Activated T-helper 17 cell treated with anti-CD3 and anti-CD28 coated beads, Interleukin-2, amount 50 U/mL, for 72 hours (primary cell): Measurements from ENCODE around the gene PPFIBP2. TPM values are rescaled to one million over a fixed set of nuclear protein-coding genes. Genes with fewer than 3 reads are reported as not detected.
A peak's percentile ranks its signal among the peaks of the same experiment; 100 is the strongest.
"Not testable (repeated sequence)": the region's sequence is repeated elsewhere in the genome, so short reads cannot be mapped to it uniquely, and the experiment has no call there.

ENCODE experiments used
- ATAC-seq: fragments of 150-1000 bp; cut with Tn5 transposase; replicated peaks from 2 replicates; pipeline ENCODE4 v1.10.0; 2021; ENCODE audit warnings: mild to moderate bottlenecking, moderate library complexity
- H3K27ac Mint-ChIP-seq: one replicate; pipeline ENCODE4 v1.8.0; 2022; ENCODE audit warnings: mixed read lengths
- H3K27me3 Mint-ChIP-seq: one replicate; pipeline ENCODE4 v1.8.0; 2022; ENCODE audit warnings: mixed read lengths
- H3K36me3 Mint-ChIP-seq: one replicate; pipeline ENCODE4 v1.8.0; 2022; ENCODE audit warnings: low read depth, mild to moderate bottlenecking, mixed read lengths
- H3K4me1 Mint-ChIP-seq: one replicate; pipeline ENCODE4 v1.8.0; 2022; ENCODE audit warnings: mixed read lengths
- H3K4me3 Mint-ChIP-seq: one replicate; pipeline ENCODE4 v1.8.0; 2022; ENCODE audit warnings: mild to moderate bottlenecking, mixed read lengths
- H3K9me3 Mint-ChIP-seq: one replicate; pipeline ENCODE4 v1.8.0; 2022; ENCODE audit warnings: mixed read lengths
- total RNA-seq, 2 donors: library from RNA; stranded (reverse); gene quantifications; one replicate each; pipeline ENCODE4 v1.2.3, GENCODE V29; 2022

The PPFIBP2 gene
- total RNA-seq, 2 donors from 2014 or later = 4.2 to 11.1 TPM

- peak overlapping the region; percentile 90 for H3K27ac Mint-ChIP-seq
- peak; percentile 17 for ATAC-seq
- peak overlapping the region; percentile 85 for H3K4me3 Mint-ChIP-seq
- peaks cover 23% of the 10 kb centered on the region for H3K4me1 Mint-ChIP-seq
- no peaks in the 10 kb centered on the region for H3K27me3 Mint-ChIP-seq
- no peaks in the 10 kb centered on the region for H3K9me3 Mint-ChIP-seq
- H3K36me3 Mint-ChIP-seq = no peaks in the 10 kb centered on the region
These were observed 1.1 kb upstream of the PPFIBP2 start for GRCh38 chr11:7512525-7513233.

- Mint-ChIP-seq H3K4me1 (peaks cover 28% of the 10 kb centered on the region), H3K27me3 (no peaks in the 10 kb centered on the region), H3K9me3 (no peaks in the 10 kb centered on the region), H3K4me3 (peak overlapping the region; percentile 85), H3K27ac (peak overlapping the region; percentile 60), H3K36me3 (no peaks in the 10 kb centered on the region)
- peak; percentile 31 for ATAC-seq
These were observed 346 bp downstream of the PPFIBP2 start for GRCh38 chr11:7514099-7514591.

GRCh38 chr11:7515447-7515886, 1.7 kb downstream of the PPFIBP2 start:
- Mint-ChIP-seq H3K27ac (no peak overlapping the region), H3K27me3 (no peaks in the 10 kb centered on the region), H3K4me3 (peak overlapping the region; percentile 85), H3K4me1 (peaks cover 29% of the 10 kb centered on the region), H3K36me3 (no peaks in the 10 kb centered on the region), H3K9me3 (no peaks in the 10 kb centered on the region)
- no peak for ATAC-seq

GRCh38 chr11:7516475-7516874, 2.7 kb downstream of the PPFIBP2 start:
- Mint-ChIP-seq H3K4me3 (peak overlapping the region; percentile 85), H3K27me3 (no peaks in the 10 kb centered on the region), H3K27ac (peak overlapping the region; percentile 63), H3K9me3 (no peaks in the 10 kb centered on the region), H3K36me3 (no peaks in the 10 kb centered on the region), H3K4me1 (peaks cover 29% of the 10 kb centered on the region)
- ATAC-seq = no peak

GRCh38 chr11:7517743-7518142, 3.9 kb downstream of the PPFIBP2 start:
- not testable (repeated sequence) for H3K27ac Mint-ChIP-seq, H3K9me3 Mint-ChIP-seq

GRCh38 chr11:7518811-7519562, 5.2 kb downstream of the PPFIBP2 start:
- ATAC-seq = no peak
- H3K27me3 Mint-ChIP-seq = no peaks in the 10 kb centered on the region
- H3K4me1 Mint-ChIP-seq = peaks cover 34% of the 10 kb centered on the region
- H3K27ac Mint-ChIP-seq = no peak overlapping the region
- H3K9me3 Mint-ChIP-seq = no peaks in the 10 kb centered on the region
- no peaks in the 10 kb centered on the region for H3K36me3 Mint-ChIP-seq
- H3K4me3 Mint-ChIP-seq = no peak overlapping the region

More at GRCh38 chr11:7517743-7518142, 3.9 kb downstream of the PPFIBP2 start:
- not testable (repeated sequence) for ATAC-seq, H3K4me3 Mint-ChIP-seq, H3K27me3 Mint-ChIP-seq, H3K36me3 Mint-ChIP-seq
- H3K4me1 Mint-ChIP-seq = peaks cover 29% of the 10 kb centered on the region

- Mint-ChIP-seq H3K36me3 (no peaks in the 10 kb centered on the region), H3K9me3 (no peaks in the 10 kb centered on the region), H3K27ac (no peak overlapping the region), H3K27me3 (no peaks in the 10 kb centered on the region), H3K4me1 (peaks cover 37% of the 10 kb centered on the region), H3K4me3 (no peak overlapping the region)
- ATAC-seq = peak; percentile 44
These were observed 6.5 kb downstream of the PPFIBP2 start for GRCh38 chr11:7520011-7520942.

GRCh38 chr11:7520981-7521487, 7.2 kb downstream of the PPFIBP2 start:
- peaks cover 38% of the 10 kb centered on the region for H3K4me1 Mint-ChIP-seq
- H3K27ac Mint-ChIP-seq = no peak overlapping the region
- ATAC-seq = peak; percentile 77
- H3K36me3 Mint-ChIP-seq = no peaks in the 10 kb centered on the region
- H3K9me3 Mint-ChIP-seq = no peaks in the 10 kb centered on the region
- H3K4me3 Mint-ChIP-seq = no peak overlapping the region
- H3K27me3 Mint-ChIP-seq = no peaks in the 10 kb centered on the region

GRCh38 chr11:7522121-7522520, 8.3 kb downstream of the PPFIBP2 start:
- H3K27me3 Mint-ChIP-seq = no peaks in the 10 kb centered on the region
- H3K4me1 Mint-ChIP-seq = peaks cover 37% of the 10 kb centered on the region
- H3K27ac Mint-ChIP-seq = no peak overlapping the region
- H3K36me3 Mint-ChIP-seq = no peaks in the 10 kb centered on the region
- H3K4me3 Mint-ChIP-seq = no peak overlapping the region
- ATAC-seq = no peak
- no peaks in the 10 kb centered on the region for H3K9me3 Mint-ChIP-seq

GRCh38 chr11:7522546-7522945, 8.7 kb downstream of the PPFIBP2 start:
- Mint-ChIP-seq H3K27ac (no peak overlapping the region), H3K4me3 (no peak overlapping the region), H3K9me3 (no peaks in the 10 kb centered on the region), H3K36me3 (no peaks in the 10 kb centered on the region), H3K4me1 (peaks cover 38% of the 10 kb centered on the region), H3K27me3 (no peaks in the 10 kb centered on the region)
- no peak for ATAC-seq

GRCh38 chr11:7523416-7524210, 9.8 kb downstream of the PPFIBP2 start:
- Mint-ChIP-seq H3K4me3 (no peak overlapping the region), H3K27ac (no peak overlapping the region), H3K36me3 (no peaks in the 10 kb centered on the region), H3K4me1 (peaks cover 48% of the 10 kb centered on the region), H3K9me3 (no peaks in the 10 kb centered on the region), H3K27me3 (no peaks in the 10 kb centered on the region)
- ATAC-seq = no peak

- Mint-ChIP-seq H3K9me3 (no peaks in the 10 kb centered on the region), H3K36me3 (no peaks in the 10 kb centered on the region), H3K4me3 (peak overlapping the region; percentile 9), H3K4me1 (peaks cover 49% of the 10 kb centered on the region), H3K27me3 (no peaks in the 10 kb centered on the region), H3K27ac (no peak overlapping the region)
- ATAC-seq = no peak
These were observed 10.8 kb downstream of the PPFIBP2 start for GRCh38 chr11:7524462-7525235.

GRCh38 chr11:7525424-7525823, 11.6 kb downstream of the PPFIBP2 start:
- Mint-ChIP-seq H3K4me3 (no peak overlapping the region), H3K27ac (no peak overlapping the region)
- ATAC-seq = no peak

More at GRCh38 chr11:7525424-7525823, 11.6 kb downstream of the PPFIBP2 start:
- no peaks in the 10 kb centered on the region for H3K9me3 Mint-ChIP-seq
- H3K4me1 Mint-ChIP-seq = peaks cover 51% of the 10 kb centered on the region
- no peaks in the 10 kb centered on the region for H3K27me3 Mint-ChIP-seq
- H3K36me3 Mint-ChIP-seq = no peaks in the 10 kb centered on the region
